HCT116 (cell line): ENCODE measurements around the gene FRMD8. TPM values are rescaled to one million over a fixed set of nuclear protein-coding genes. Genes with fewer than 3 reads are reported as not detected.
A peak's percentile ranks its signal among the peaks of the same experiment; 100 is the strongest.

Experiments
- ATAC-seq: fragments of 200-7000 bp; cut with Tn5 transposase; 2 replicates; pipeline ENCODE4 v1.9.1; 2020; ENCODE audit warnings: mild to moderate bottlenecking, moderate library complexity
- BruUV-seq: library from RNA; stranded (reverse); fragments of 400-500 nt; replicated peaks from 2 replicates; lab custom pipeline; 2021; lab: Mats Ljungman, UMichigan
- CTCF ChIA-PET: fragments of 300-600 bp; sonication (Branson Sonifier 250); formaldehyde crosslinking; loops from one replicate; lab custom pipeline; 2021; ENCODE audit warnings: antibody characterized with exemption; lab: Charles Lee
- POLR2A ChIA-PET: fragments of 300-600, 350-600 bp; sonication (Branson Sonifier 250); formaldehyde crosslinking; loops from one replicate; lab custom pipeline; 2021; ENCODE audit warnings: antibody characterized with exemption; lab: Charles Lee
- RAD21 ChIA-PET, 2 experiments: fragments of 300-600 bp; sonication (Branson Sonifier 250); formaldehyde crosslinking; loops; one replicate each; lab custom pipeline; 2023; ENCODE audit warnings: low total read pairs in 2 of 2; ENCODE audit not compliant: uncharacterized antibody in 2 of 2, unreplicated experiment in 2 of 2, low non-redundant PET in 1 of 2; lab: Charles Lee
- DNase-seq: peaks from one replicate; pipeline ENCODE4 v3.0.0-alpha.2; 2010; ENCODE audit warnings: low read depth, low spot score
- H2AFZ ChIP-seq: fragments of 200-600 bp; shearing (Covaris generic), sonication (generic); 2 replicates; pipeline ENCODE4 v1.6.1; 2017; ENCODE audit warnings: low read depth, mixed run types, mixed read lengths, antibody characterized with exemption, low read length; ENCODE audit not compliant: poor library complexity, severe bottlenecking
- H3K27ac ChIP-seq: 2 replicates; pipeline ENCODE4 v1.5.1; 2012; ENCODE audit warnings: low read depth, low read length
- H3K27me3 ChIP-seq: fragments of 200-600 bp; sonication (generic); 2 replicates; pipeline ENCODE4 v1.6.1; 2016; ENCODE audit warnings: mixed run types, low read length, mixed read lengths; ENCODE audit not compliant: insufficient read depth
- H3K36me3 ChIP-seq, 2 experiments: fragments of 200-500 bp in 1 of 2; fragments of 200-600 bp in 1 of 2; sonication (Bioruptor generic) in 1 of 2; sonication (generic) in 1 of 2; 2 replicates each; pipeline versions ENCODE4 v1.5.1 to v1.6.1; 2014 to 2016; ENCODE audit warnings: low read length in 2 of 2, inconsistent platforms in 1 of 2, mixed read lengths in 1 of 2, mixed run types in 1 of 2; ENCODE audit not compliant: insufficient read depth in 2 of 2, control insufficient read depth in 1 of 2
- H3K4me1 ChIP-seq, 2 experiments: fragments of 200-600 bp in 1 of 2; sonication (generic) in 1 of 2; 2 replicates each; pipeline versions ENCODE4 v1.5.1 to v1.6.1; 2012 to 2017; ENCODE audit warnings: low read length in 2 of 2, inconsistent platforms in 1 of 2, mild to moderate bottlenecking in 1 of 2, mixed read lengths in 1 of 2, mixed run types in 1 of 2, moderate library complexity in 1 of 2; ENCODE audit not compliant: insufficient read depth in 2 of 2, control insufficient read depth in 1 of 2
- H3K4me2 ChIP-seq: fragments of 200-600 bp; sonication (generic); 2 replicates; pipeline ENCODE4 v1.6.1; 2017; ENCODE audit warnings: mixed run types, low read length, mixed read lengths
- H3K4me3 ChIP-seq, 2 experiments: fragments of 200-600 bp in 1 of 2; sonication (generic) in 1 of 2; replicated peaks in 1 of 2; 2 replicates each; pipeline ENCODE4 v1.5.1; 2011 to 2016; ENCODE audit warnings: low read length in 2 of 2, control low read depth in 1 of 2, low read depth in 1 of 2, mild to moderate bottlenecking in 1 of 2, mixed read lengths in 1 of 2, mixed run types in 1 of 2
- H3K79me2 ChIP-seq: fragments of 200-600 bp; sonication (generic); 2 replicates; pipeline ENCODE4 v1.6.1; 2017; ENCODE audit warnings: mild to moderate bottlenecking, mixed run types, low read length, moderate library complexity, mixed read lengths; ENCODE audit not compliant: insufficient read depth
- H3K9ac ChIP-seq: fragments of 200-600 bp; sonication (generic); 2 replicates; pipeline ENCODE4 v1.6.1; 2016; ENCODE audit warnings: low read length, mixed read lengths
- H3K9me2 ChIP-seq: fragments of 200-600 bp; sonication (generic), shearing (Covaris generic); 2 replicates; pipeline ENCODE4 v1.6.1; 2017; ENCODE audit warnings: mixed run types, mild to moderate bottlenecking, moderate library complexity; ENCODE audit not compliant: insufficient read depth
- H3K9me3 ChIP-seq, 2 experiments: fragments of 200-500 bp in 1 of 2; fragments of 200-600 bp in 1 of 2; sonication (Bioruptor generic) in 1 of 2; sonication (generic) in 1 of 2; 2 replicates each; pipeline ENCODE4 v1.6.1; 2014 to 2017; ENCODE audit warnings: low read length in 2 of 2, mixed read lengths in 2 of 2, inconsistent platforms in 1 of 2, low read depth in 1 of 2, mild to moderate bottlenecking in 1 of 2, mixed run types in 1 of 2, moderate library complexity in 1 of 2; ENCODE audit not compliant: control insufficient read depth in 1 of 2, insufficient read depth in 1 of 2
- H4K20me1 ChIP-seq: fragments of 200-600 bp; sonication (generic), shearing (Covaris generic); 2 replicates; pipeline ENCODE4 v1.6.1; 2017; ENCODE audit warnings: mixed run types, mild to moderate bottlenecking, moderate library complexity; ENCODE audit not compliant: insufficient read depth
- CEBPB ChIP-seq: IDR thresholded peaks from 2 replicates; pipeline ENCODE4 v1.6.1; 2012; ENCODE audit warnings: low read depth
- EGR1 ChIP-seq: IDR thresholded peaks from 2 replicates; pipeline ENCODE4 v1.6.1; 2012; ENCODE audit warnings: low read depth
- ELF1 ChIP-seq: IDR thresholded peaks from 2 replicates; pipeline ENCODE4 v1.6.1; 2012; ENCODE audit warnings: low read depth, borderline replicate concordance
- EZH2 ChIP-seq: fragments of 200-600 bp; sonication (generic); IDR thresholded peaks from 2 replicates; pipeline ENCODE4 v1.6.1; 2017; ENCODE audit warnings: antibody characterized with exemption, mixed run types
- EZH2phosphoT487 ChIP-seq: fragments of 200-600 bp; IDR thresholded peaks from 2 replicates; pipeline ENCODE4 v1.6.1; 2018; ENCODE audit warnings: antibody characterized with exemption, borderline replicate concordance
- FOSL1 ChIP-seq: IDR thresholded peaks from 2 replicates; pipeline ENCODE4 v1.6.1; 2012; ENCODE audit warnings: low read depth
- JUND ChIP-seq: IDR thresholded peaks from 2 replicates; pipeline ENCODE4 v1.6.1; 2012
- POLR2A ChIP-seq: IDR thresholded peaks from 2 replicates; pipeline ENCODE4 v1.7.0; 2011; ENCODE audit warnings: borderline replicate concordance; ENCODE audit not compliant: insufficient read depth, insufficient read length; ENCODE audit errors: extremely low read depth
- RAD21 ChIP-seq: IDR thresholded peaks from 2 replicates; pipeline ENCODE4 v1.6.1; 2012; ENCODE audit warnings: low read depth, mild to moderate bottlenecking
- SIN3A ChIP-seq: IDR thresholded peaks from 2 replicates; pipeline ENCODE4 v1.6.1; 2012; ENCODE audit warnings: low read depth
- SP1 ChIP-seq: IDR thresholded peaks from 2 replicates; pipeline ENCODE4 v1.6.1; 2012; ENCODE audit warnings: low read depth
- SRF ChIP-seq: IDR thresholded peaks from 2 replicates; pipeline ENCODE4 v1.6.1; 2012; ENCODE audit warnings: low read depth
- TCF7L2 ChIP-seq: IDR thresholded peaks from 2 replicates; pipeline ENCODE4 v1.7.0; 2011; ENCODE audit warnings: borderline replicate concordance, inconsistent platforms; ENCODE audit not compliant: insufficient read depth, insufficient read length; ENCODE audit errors: extremely low read depth
- YY1 ChIP-seq: IDR thresholded peaks from 2 replicates; pipeline ENCODE4 v1.6.1; 2011; ENCODE audit warnings: low read length, low read depth, moderate library complexity, mild to moderate bottlenecking; ENCODE audit not compliant: insufficient replicate concordance; ENCODE audit errors: extremely low read depth
- ZFX ChIP-seq: fragments of 450-650 bp; IDR thresholded peaks from 2 replicates; pipeline ENCODE4 v1.6.1; 2017
- intact Hi-C: fragments of 100-400 bp; cut with micrococcal nuclease; formaldehyde crosslinking; loops from 2 replicates; pipeline ENCODE4 v1.10.0; 2022
- total RNA-seq: library from RNA; stranded (reverse); gene quantifications from one replicate; pipeline ENCODE4 v1.2.1, GENCODE V29; 2021; ENCODE audit not compliant: unreplicated experiment
- TF ChIP-seq, protein P1 (sequence below): IDR thresholded peaks from 2 replicates; pipeline ENCODE4 v1.6.1; 2011; ENCODE audit warnings: mild to moderate bottlenecking, low read length, moderate library complexity; ENCODE audit not compliant: insufficient replicate concordance; ENCODE audit errors: extremely low read depth

The FRMD8 gene
- total RNA-seq, 1 experiment from 2014 or later = 35.8 TPM

DNA sequence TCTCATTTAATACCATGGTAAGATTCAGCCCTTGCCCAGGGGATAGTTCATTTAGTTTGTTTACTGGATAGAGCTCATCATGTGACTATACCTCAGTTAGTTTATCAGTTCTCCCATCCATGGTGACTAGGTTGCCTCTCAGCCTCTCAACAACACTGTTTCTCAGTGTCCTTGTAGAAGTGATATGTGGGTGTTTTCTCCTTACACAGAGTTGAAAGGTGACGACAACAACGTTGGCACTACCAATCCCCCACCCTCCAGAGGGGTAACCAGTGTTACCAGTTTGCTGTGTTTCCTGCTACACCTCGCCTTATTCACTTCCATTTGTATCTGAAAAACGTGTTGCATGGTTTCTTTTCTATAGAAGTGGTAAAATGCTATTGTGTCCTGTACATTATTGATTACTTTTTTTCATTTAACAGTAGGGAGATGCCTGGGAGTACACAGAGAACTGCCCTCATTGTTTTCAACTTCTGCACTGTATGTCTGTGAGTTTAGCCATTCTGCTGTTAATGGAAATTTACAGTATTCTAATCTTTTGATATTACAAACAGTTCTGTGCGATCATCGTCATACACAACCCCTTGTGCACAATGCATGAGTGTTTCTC, 47.7 kb downstream of the FRMD8 start:
- BruUV-seq = no TSS peak
- peaks cover 3 to 10% of the 10 kb centered on the region in 2 experiments; a peak in 2 of 4 replicates for H3K4me1 ChIP-seq
- no peak overlapping the region for H3K27ac ChIP-seq
- intact Hi-C loops = no loop called here
- DNase-seq (no peak), ATAC-seq (no peak)
- H3K27me3 ChIP-seq = no peaks in the 10 kb centered on the region
- H3K4me2 ChIP-seq = no peak overlapping the region
- ChIA-PET RAD21 (no interaction called here), POLR2A (no interaction called here)
- no peak overlapping the region for H2AFZ ChIP-seq
- H3K9ac ChIP-seq = no peak overlapping the region
- peaks cover 0 to 28% of the 10 kb centered on the region in 2 experiments; a peak in 2 of 4 replicates for H3K36me3 ChIP-seq
- no peaks in the 10 kb centered on the region for H3K9me2 ChIP-seq
- no peak overlapping the region for H3K4me3 ChIP-seq
- H4K20me1 ChIP-seq = no peaks in the 10 kb centered on the region
- H3K79me2 ChIP-seq = peaks cover 53% of the 10 kb centered on the region
- 0 out of 2 replicates have a peak, but pooled peaks have one; percentile 2 for TF ChIP-seq RAD21
- no peak for TF ChIP-seq EZH2phosphoT487
- TF ChIP-seq, all 23 proteins: peak for 1
- CTCF ChIA-PET = no interaction called here
- no peaks in the 10 kb centered on the region for H3K9me3 ChIP-seq

DNA sequence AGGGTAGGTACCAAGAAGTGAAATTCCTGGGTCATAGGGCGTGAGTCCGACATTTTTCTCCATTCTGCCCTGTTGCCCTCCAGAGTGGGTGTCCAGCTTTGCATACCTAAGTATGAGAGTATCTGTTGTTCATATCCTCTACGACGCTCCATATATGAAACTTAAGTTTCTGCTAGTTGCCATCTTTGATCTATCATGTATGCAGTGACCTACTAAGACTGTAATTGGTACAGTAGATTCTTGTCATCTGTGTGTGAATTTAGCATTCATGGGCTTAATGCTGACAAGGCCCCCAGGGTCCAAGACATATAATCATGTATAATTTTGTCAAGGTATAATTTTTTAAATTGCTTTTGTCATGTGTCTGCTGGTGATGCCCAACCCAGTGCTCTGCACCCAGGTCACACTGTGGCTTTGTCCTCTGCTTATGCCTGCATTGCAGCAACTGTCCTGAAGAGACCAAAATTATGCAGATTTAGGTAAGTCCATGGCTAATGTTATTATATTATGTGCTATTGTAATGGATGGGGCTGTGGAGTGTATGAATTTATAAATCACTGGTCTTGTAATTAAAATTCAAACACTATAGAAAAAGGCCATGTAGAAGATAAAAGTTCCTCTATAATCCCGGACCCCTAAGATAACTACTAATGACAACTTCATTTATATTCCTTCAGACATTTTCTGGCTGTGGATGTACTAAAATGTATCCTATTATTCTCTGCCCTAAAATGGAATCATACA, 48.4 kb downstream of the FRMD8 start:
- H3K4me1 ChIP-seq = peaks cover 6 to 10% of the 10 kb centered on the region in 2 experiments; a peak in 2 of 4 replicates
- no peak overlapping the region for H3K27ac ChIP-seq
- no peaks in the 10 kb centered on the region for H3K9me3 ChIP-seq
- H3K9ac ChIP-seq = no peak overlapping the region
- ChIA-PET CTCF (no interaction called here), POLR2A (no interaction called here), RAD21 (no interaction called here)
- intact Hi-C loops = no loop called here
- ATAC-seq = no peak
- H3K9me2 ChIP-seq = no peaks in the 10 kb centered on the region
- BruUV-seq = no TSS peak
- peaks cover 0 to 28% of the 10 kb centered on the region in 2 experiments; a peak in 2 of 4 replicates for H3K36me3 ChIP-seq
- H3K4me2 ChIP-seq = no peak overlapping the region
- no peak overlapping the region for H2AFZ ChIP-seq
- DNase-seq = no peak
- H3K27me3 ChIP-seq = no peaks in the 10 kb centered on the region
- H3K79me2 ChIP-seq = peaks cover 52% of the 10 kb centered on the region
- H4K20me1 ChIP-seq = no peaks in the 10 kb centered on the region
- H3K4me3 ChIP-seq = no peak overlapping the region
- TF ChIP-seq CEBPB (no peak), SP1 (no peak), YY1 (no peak), ZFX (no peak), FOSL1 (no peak), RAD21 (no peak), SRF (no peak), TCF7L2 (no peak), SIN3A (no peak), EZH2 (no peak), EGR1 (no peak), POLR2A (no peak), ELF1 (no peak), EZH2phosphoT487 (no peak), JUND (no peak)
- TF ChIP-seq, protein P1, sequence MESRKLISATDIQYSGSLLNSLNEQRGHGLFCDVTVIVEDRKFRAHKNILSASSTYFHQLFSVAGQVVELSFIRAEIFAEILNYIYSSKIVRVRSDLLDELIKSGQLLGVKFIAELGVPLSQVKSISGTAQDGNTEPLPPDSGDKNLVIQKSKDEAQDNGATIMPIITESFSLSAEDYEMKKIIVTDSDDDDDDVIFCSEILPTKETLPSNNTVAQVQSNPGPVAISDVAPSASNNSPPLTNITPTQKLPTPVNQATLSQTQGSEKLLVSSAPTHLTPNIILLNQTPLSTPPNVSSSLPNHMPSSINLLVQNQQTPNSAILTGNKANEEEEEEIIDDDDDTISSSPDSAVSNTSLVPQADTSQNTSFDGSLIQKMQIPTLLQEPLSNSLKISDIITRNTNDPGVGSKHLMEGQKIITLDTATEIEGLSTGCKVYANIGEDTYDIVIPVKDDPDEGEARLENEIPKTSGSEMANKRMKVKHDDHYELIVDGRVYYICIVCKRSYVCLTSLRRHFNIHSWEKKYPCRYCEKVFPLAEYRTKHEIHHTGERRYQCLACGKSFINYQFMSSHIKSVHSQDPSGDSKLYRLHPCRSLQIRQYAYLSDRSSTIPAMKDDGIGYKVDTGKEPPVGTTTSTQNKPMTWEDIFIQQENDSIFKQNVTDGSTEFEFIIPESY = no peak
